ENCODE measurements around the gene PRUNE2.

The PRUNE2 gene

DNA sequence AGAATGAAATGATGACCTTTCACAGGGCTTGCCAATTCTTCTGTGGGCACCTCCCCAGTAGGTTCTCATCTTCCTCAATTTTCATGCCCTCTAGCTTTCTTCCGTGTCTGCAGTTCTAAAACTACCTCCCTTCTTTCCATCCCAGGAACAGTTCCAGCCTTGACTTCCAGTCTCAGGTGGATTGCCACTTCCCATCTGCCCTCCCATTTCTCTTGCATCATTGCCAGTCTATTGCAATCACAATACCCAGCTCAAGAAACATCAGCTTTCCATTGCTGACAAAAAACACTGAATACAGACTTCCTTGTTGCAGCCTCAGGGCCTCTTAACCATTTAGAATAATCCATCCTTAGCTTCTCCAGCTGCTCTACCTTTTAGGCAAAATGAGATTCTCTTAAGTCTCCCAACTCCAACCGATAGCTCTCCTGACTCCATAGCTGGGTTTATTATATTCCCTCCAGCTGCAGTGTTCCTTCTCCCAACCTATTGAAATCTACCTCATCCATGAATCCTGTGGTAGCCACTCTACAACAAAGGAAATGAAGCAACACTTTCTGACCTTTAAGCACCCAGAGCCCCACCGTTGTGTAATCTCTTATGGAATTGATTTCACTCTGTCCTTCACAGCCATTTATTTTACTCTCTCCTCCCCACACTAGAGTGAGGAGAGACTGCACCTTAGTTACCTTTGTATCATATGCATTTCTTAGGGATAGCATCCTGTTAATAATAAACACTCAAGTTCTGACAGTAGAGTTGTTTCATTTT, 217.3 kb downstream of the PRUNE2 start:
- TF ChIP-seq, protein P1, sequence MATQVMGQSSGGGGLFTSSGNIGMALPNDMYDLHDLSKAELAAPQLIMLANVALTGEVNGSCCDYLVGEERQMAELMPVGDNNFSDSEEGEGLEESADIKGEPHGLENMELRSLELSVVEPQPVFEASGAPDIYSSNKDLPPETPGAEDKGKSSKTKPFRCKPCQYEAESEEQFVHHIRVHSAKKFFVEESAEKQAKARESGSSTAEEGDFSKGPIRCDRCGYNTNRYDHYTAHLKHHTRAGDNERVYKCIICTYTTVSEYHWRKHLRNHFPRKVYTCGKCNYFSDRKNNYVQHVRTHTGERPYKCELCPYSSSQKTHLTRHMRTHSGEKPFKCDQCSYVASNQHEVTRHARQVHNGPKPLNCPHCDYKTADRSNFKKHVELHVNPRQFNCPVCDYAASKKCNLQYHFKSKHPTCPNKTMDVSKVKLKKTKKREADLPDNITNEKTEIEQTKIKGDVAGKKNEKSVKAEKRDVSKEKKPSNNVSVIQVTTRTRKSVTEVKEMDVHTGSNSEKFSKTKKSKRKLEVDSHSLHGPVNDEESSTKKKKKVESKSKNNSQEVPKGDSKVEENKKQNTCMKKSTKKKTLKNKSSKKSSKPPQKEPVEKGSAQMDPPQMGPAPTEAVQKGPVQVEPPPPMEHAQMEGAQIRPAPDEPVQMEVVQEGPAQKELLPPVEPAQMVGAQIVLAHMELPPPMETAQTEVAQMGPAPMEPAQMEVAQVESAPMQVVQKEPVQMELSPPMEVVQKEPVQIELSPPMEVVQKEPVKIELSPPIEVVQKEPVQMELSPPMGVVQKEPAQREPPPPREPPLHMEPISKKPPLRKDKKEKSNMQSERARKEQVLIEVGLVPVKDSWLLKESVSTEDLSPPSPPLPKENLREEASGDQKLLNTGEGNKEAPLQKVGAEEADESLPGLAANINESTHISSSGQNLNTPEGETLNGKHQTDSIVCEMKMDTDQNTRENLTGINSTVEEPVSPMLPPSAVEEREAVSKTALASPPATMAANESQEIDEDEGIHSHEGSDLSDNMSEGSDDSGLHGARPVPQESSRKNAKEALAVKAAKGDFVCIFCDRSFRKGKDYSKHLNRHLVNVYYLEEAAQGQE (IDR thresholded peaks at IDR 0.05; ENCODE audit: insufficient read depth in 1 of 2, low read depth in 2 of 2, low read length in 2 of 2), result no peak
- no peak for TF ChIP-seq FOXP2 (optimal IDR thresholded peaks at IDR 0.05; ENCODE audit: borderline replicate concordance, extremely low read depth, extremely low read length, insufficient read depth)
- TF ChIP-seq POLR2AphosphoS5 (IDR thresholded peaks at IDR 0.05; ENCODE audit: low read depth, low read length), result no peak
- no peak for TF ChIP-seq SIN3A (IDR thresholded peaks at IDR 0.05; ENCODE audit: borderline replicate concordance, insufficient read depth, low read length)
- no peak for TF ChIP-seq TAF1 (IDR thresholded peaks at IDR 0.05; ENCODE audit: borderline replicate concordance, insufficient read depth, low read length)

DNA sequence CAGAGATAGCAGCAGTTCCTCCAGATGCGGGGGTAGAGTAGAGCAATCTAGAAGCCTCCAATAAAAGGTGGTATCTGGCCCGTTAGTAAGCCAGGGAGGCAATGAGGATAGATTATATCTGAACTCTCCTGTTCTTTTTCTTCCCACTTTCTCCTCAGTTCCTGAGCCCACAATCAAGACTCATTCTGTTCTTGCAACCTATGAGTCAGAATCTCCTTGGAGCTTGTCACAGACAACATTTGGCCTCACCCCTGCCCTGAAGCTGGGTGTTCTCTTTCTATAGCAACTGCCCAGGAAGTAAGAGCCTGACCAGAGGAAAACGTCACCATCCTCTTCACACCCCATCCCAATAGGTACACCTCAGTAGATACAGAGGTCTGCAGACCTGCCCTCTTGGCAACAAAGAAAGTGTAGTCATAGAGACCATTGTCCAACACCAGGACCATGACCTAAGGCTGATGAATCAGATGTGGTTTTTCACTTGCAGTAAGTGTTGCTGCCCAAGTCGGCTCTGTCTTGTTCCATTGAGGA, 218.0 kb downstream of the PRUNE2 start:
- TF ChIP-seq, protein P1 (IDR thresholded peaks at IDR 0.05; ENCODE audit: insufficient read depth in 1 of 2, low read depth in 2 of 2, low read length in 2 of 2), result no peak
- TF ChIP-seq TAF1 (IDR thresholded peaks at IDR 0.05; ENCODE audit: borderline replicate concordance, insufficient read depth, low read length) (no peak), SIN3A (IDR thresholded peaks at IDR 0.05; ENCODE audit: borderline replicate concordance, insufficient read depth, low read length) (no peak), POLR2AphosphoS5 (IDR thresholded peaks at IDR 0.05; ENCODE audit: low read depth, low read length) (no peak), FOXP2 (optimal IDR thresholded peaks at IDR 0.05; ENCODE audit: borderline replicate concordance, extremely low read depth, extremely low read length, insufficient read depth) (no peak)

GRCh38 chr9:76686756-76687155, 219.2 kb downstream of the PRUNE2 start:
- TF ChIP-seq POLR2AphosphoS5 (IDR thresholded peaks at IDR 0.05; ENCODE audit: low read depth, low read length) (no peak), FOXP2 (optimal IDR thresholded peaks at IDR 0.05; ENCODE audit: borderline replicate concordance, extremely low read depth, extremely low read length, insufficient read depth) (no peak), SIN3A (IDR thresholded peaks at IDR 0.05; ENCODE audit: borderline replicate concordance, insufficient read depth, low read length) (no peak), TAF1 (IDR thresholded peaks at IDR 0.05; ENCODE audit: borderline replicate concordance, insufficient read depth, low read length) (no peak)
- TF ChIP-seq, protein P1 (IDR thresholded peaks at IDR 0.05; ENCODE audit: insufficient read depth in 1 of 2, low read depth in 2 of 2, low read length in 2 of 2), result no peak

DNA sequence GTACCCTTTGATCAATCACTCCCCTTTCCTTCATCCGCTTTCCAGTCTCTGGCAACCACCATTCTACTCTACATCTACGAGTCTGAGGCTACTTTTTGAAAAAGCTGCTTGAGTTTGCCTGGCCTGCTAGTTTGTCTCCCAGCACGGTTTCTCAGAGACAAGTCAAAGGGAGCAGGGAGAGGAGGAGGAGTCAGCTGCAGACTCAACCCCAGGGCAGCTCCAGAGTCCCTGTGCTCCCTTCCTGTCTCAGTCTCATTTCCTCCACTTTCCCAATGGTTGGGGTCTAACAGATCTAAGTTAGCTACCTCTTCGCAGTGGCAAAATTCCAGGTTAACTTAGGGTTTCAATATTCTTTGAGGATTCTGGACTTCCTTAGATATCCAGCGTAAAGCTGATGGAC, 221.7 kb downstream of the PRUNE2 start:
- TF ChIP-seq, protein P1 (IDR thresholded peaks at IDR 0.05; ENCODE audit: insufficient read depth in 1 of 2, low read depth in 2 of 2, low read length in 2 of 2), result no peak
- TF ChIP-seq FOXP2 (optimal IDR thresholded peaks at IDR 0.05; ENCODE audit: borderline replicate concordance, extremely low read depth, extremely low read length, insufficient read depth) (no peak), POLR2AphosphoS5 (IDR thresholded peaks at IDR 0.05; ENCODE audit: low read depth, low read length) (no peak), SIN3A (IDR thresholded peaks at IDR 0.05; ENCODE audit: borderline replicate concordance, insufficient read depth, low read length) (no peak), TAF1 (IDR thresholded peaks at IDR 0.05; ENCODE audit: borderline replicate concordance, insufficient read depth, low read length) (no peak)
